ENCODE results near the gene ZSCAN5B. TPM values are rescaled to one million over a fixed set of nuclear protein-coding genes. Genes with fewer than 3 reads are reported as not detected.
"Not testable (repeated sequence)": the region's sequence is repeated elsewhere in the genome, so short reads cannot be mapped to it uniquely, and the experiment has no call there.

The ZSCAN5B gene
- polyA plus RNA-seq, 4 donors = 0.06 TPM; not detected in 3

- Histone ChIP-seq H3K36me3 (ENCODE audit: control insufficient read depth in 3 of 3, insufficient read depth in 2 of 3, low read depth in 1 of 3, low read length in 3 of 3) (no peaks in the 10 kb centered on the region), H3K4me1 (ENCODE audit: control insufficient read depth in 3 of 3, insufficient read depth in 2 of 3, low read depth in 1 of 3, low read length in 2 of 3) (no peaks in the 10 kb centered on the region), H3K27me3 (ENCODE audit: control insufficient read depth in 3 of 3, insufficient read depth in 3 of 3, low read length in 3 of 3) (peaks cover 0 to 5% (median 0%) of the 10 kb centered on the region in 3 donors), H3K4me3 (ENCODE audit: low read depth in 1 of 3, low read length in 3 of 3) (no peak overlapping the region), H3K9me3 (ENCODE audit: control insufficient read depth in 2 of 2, insufficient read depth in 1 of 2, low read depth in 1 of 2, low read length in 1 of 2) (no peaks in the 10 kb centered on the region), H3K27ac (ENCODE audit: low read depth in 1 of 3, low read length in 2 of 3) (no peak overlapping the region)
- DNase-seq (peak in 1 of 2 donors; percentile 15), FAIRE-seq (no peak)
- WGBS, 3 donors = 8 to 23% (median 19%) methylated on average over 72 to 79 of the region's 79 CpGs
Observed at GRCh38 chr19:56217039-56217949, 19.7 kb upstream of the ZSCAN5B start.

- H3K4me3 ChIP-seq (ENCODE audit: low read depth in 1 of 3, low read length in 3 of 3) = no peak overlapping the region
- FAIRE-seq = no peak
- H3K27me3 ChIP-seq (ENCODE audit: control insufficient read depth in 3 of 3, insufficient read depth in 3 of 3, low read length in 3 of 3) = no peaks in the 10 kb centered on the region
- no peak overlapping the region for H3K27ac ChIP-seq (ENCODE audit: low read depth in 1 of 3, low read length in 2 of 3)
- 61 to 67% (median 67%) methylated on average over 4 of the region's 4 CpGs for WGBS, 3 donors
- H3K36me3 ChIP-seq (ENCODE audit: control insufficient read depth in 3 of 3, insufficient read depth in 2 of 3, low read depth in 1 of 3, low read length in 3 of 3) = no peaks in the 10 kb centered on the region
- H3K9me3 ChIP-seq (ENCODE audit: control insufficient read depth in 2 of 2, insufficient read depth in 1 of 2, low read depth in 1 of 2, low read length in 1 of 2) = no peaks in the 10 kb centered on the region
- no peak for DNase-seq
- no peaks in the 10 kb centered on the region for H3K4me1 ChIP-seq (ENCODE audit: control insufficient read depth in 3 of 3, insufficient read depth in 2 of 3, low read depth in 1 of 3, low read length in 2 of 3)
Observed at GRCh38 chr19:56211718-56212117, 14.1 kb upstream of the ZSCAN5B start.

GRCh38 chr19:56210036-56210435 is 12.5 kb upstream of the ZSCAN5B start:
- H3K36me3 ChIP-seq (ENCODE audit: control insufficient read depth in 3 of 3, insufficient read depth in 2 of 3, low read depth in 1 of 3, low read length in 3 of 3); H3K4me3 ChIP-seq (ENCODE audit: low read depth in 1 of 3, low read length in 3 of 3); H3K27me3 ChIP-seq (ENCODE audit: control insufficient read depth in 3 of 3, insufficient read depth in 3 of 3, low read length in 3 of 3); FAIRE-seq; H3K9me3 ChIP-seq (ENCODE audit: control insufficient read depth in 2 of 2, insufficient read depth in 1 of 2, low read depth in 1 of 2, low read length in 1 of 2); H3K4me1 ChIP-seq (ENCODE audit: control insufficient read depth in 3 of 3, insufficient read depth in 2 of 3, low read depth in 1 of 3, low read length in 2 of 3); H3K27ac ChIP-seq (ENCODE audit: low read depth in 1 of 3, low read length in 2 of 3); DNase-seq: not testable (repeated sequence)
- 84 to 90% (median 86%) methylated on average over 9 of the region's 9 CpGs for WGBS, 3 donors

GRCh38 chr19:56209091-56209490 is 11.5 kb upstream of the ZSCAN5B start:
- no peaks in the 10 kb centered on the region for H3K9me3 ChIP-seq (ENCODE audit: control insufficient read depth in 2 of 2, insufficient read depth in 1 of 2, low read depth in 1 of 2, low read length in 1 of 2)
- 87 to 92% (median 90%) methylated on average over 12 of the region's 12 CpGs for WGBS, 3 donors
- FAIRE-seq (no peak), DNase-seq (no peak)
- H3K4me3 ChIP-seq (ENCODE audit: low read depth in 1 of 3, low read length in 3 of 3) = no peak overlapping the region
- H3K27me3 ChIP-seq (ENCODE audit: control insufficient read depth in 3 of 3, insufficient read depth in 3 of 3, low read length in 3 of 3) = no peaks in the 10 kb centered on the region
- H3K4me1 ChIP-seq (ENCODE audit: control insufficient read depth in 3 of 3, insufficient read depth in 2 of 3, low read depth in 1 of 3, low read length in 2 of 3) = no peaks in the 10 kb centered on the region
- H3K27ac ChIP-seq (ENCODE audit: low read depth in 1 of 3, low read length in 2 of 3) = no peak overlapping the region
- H3K36me3 ChIP-seq (ENCODE audit: control insufficient read depth in 3 of 3, insufficient read depth in 2 of 3, low read depth in 1 of 3, low read length in 3 of 3) = no peaks in the 10 kb centered on the region

GRCh38 chr19:56207581-56207980 is 10.0 kb upstream of the ZSCAN5B start:
- 79 to 95% (median 89%) methylated on average over 4 to 5 of the region's 5 CpGs for WGBS, 3 donors
- not testable (repeated sequence) for H3K27ac ChIP-seq (ENCODE audit: low read depth in 1 of 3, low read length in 2 of 3); H3K4me1 ChIP-seq (ENCODE audit: control insufficient read depth in 3 of 3, insufficient read depth in 2 of 3, low read depth in 1 of 3, low read length in 2 of 3); H3K9me3 ChIP-seq (ENCODE audit: control insufficient read depth in 2 of 2, insufficient read depth in 1 of 2, low read depth in 1 of 2, low read length in 1 of 2); FAIRE-seq; H3K36me3 ChIP-seq (ENCODE audit: control insufficient read depth in 3 of 3, insufficient read depth in 2 of 3, low read depth in 1 of 3, low read length in 3 of 3); H3K27me3 ChIP-seq (ENCODE audit: control insufficient read depth in 3 of 3, insufficient read depth in 3 of 3, low read length in 3 of 3); H3K4me3 ChIP-seq (ENCODE audit: low read depth in 1 of 3, low read length in 3 of 3); DNase-seq

- no peaks in the 10 kb centered on the region for H3K27me3 ChIP-seq (ENCODE audit: control insufficient read depth in 3 of 3, insufficient read depth in 3 of 3, low read length in 3 of 3)
- no peaks in the 10 kb centered on the region for H3K4me1 ChIP-seq (ENCODE audit: control insufficient read depth in 3 of 3, insufficient read depth in 2 of 3, low read depth in 1 of 3, low read length in 2 of 3)
- H3K9me3 ChIP-seq (ENCODE audit: control insufficient read depth in 2 of 2, insufficient read depth in 1 of 2, low read depth in 1 of 2, low read length in 1 of 2) = no peaks in the 10 kb centered on the region
- no peak within 1 kb of the TSS for H3K27ac ChIP-seq (ENCODE audit: low read depth in 1 of 3, low read length in 2 of 3)
- DNase-seq (no peak), FAIRE-seq (no peak)
- H3K36me3 ChIP-seq (ENCODE audit: control insufficient read depth in 3 of 3, insufficient read depth in 2 of 3, low read depth in 1 of 3, low read length in 3 of 3) = no peaks in the 10 kb centered on the region
- no peak within 1 kb of the TSS for H3K4me3 ChIP-seq (ENCODE audit: low read depth in 1 of 3, low read length in 3 of 3)
- WGBS, 3 donors = 55 to 62% (median 57%) methylated on average over 3 of the region's 3 CpGs
Observed at GRCh38 chr19:56201973-56202372, 4.4 kb upstream of the ZSCAN5B start, which contains the start of gene ZSCAN5C. TSS of gene ZSCAN5C (plus strand) at chr19:56202273. CDS start at chr19:56205914, 3,641 bp downstream.

- 44 to 70% (median 45%) methylated on average over 7 of the region's 7 CpGs for WGBS, 3 donors
- no peaks in the 10 kb centered on the region for H3K27me3 ChIP-seq (ENCODE audit: control insufficient read depth in 3 of 3, insufficient read depth in 3 of 3, low read length in 3 of 3)
- no peak for FAIRE-seq
- no peak for DNase-seq
- no peaks in the 10 kb centered on the region for H3K4me1 ChIP-seq (ENCODE audit: control insufficient read depth in 3 of 3, insufficient read depth in 2 of 3, low read depth in 1 of 3, low read length in 2 of 3)
- no peaks in the 10 kb centered on the region for H3K9me3 ChIP-seq (ENCODE audit: control insufficient read depth in 2 of 2, insufficient read depth in 1 of 2, low read depth in 1 of 2, low read length in 1 of 2)
- no peaks in the 10 kb centered on the region for H3K36me3 ChIP-seq (ENCODE audit: control insufficient read depth in 3 of 3, insufficient read depth in 2 of 3, low read depth in 1 of 3, low read length in 3 of 3)
- H3K4me3 ChIP-seq (ENCODE audit: low read depth in 1 of 3, low read length in 3 of 3) = no peak overlapping the region
- H3K27ac ChIP-seq (ENCODE audit: low read depth in 1 of 3, low read length in 2 of 3) = no peak overlapping the region
Observed at GRCh38 chr19:56199687-56200086, 2.1 kb upstream of the ZSCAN5B start.

GRCh38 chr19:56193981-56194640 is 3.5 kb downstream of the ZSCAN5B start:
- FAIRE-seq (no peak), DNase-seq (no peak)
- Histone ChIP-seq H3K4me3 (ENCODE audit: low read depth in 1 of 3, low read length in 3 of 3) (no peak overlapping the region), H3K9me3 (ENCODE audit: control insufficient read depth in 2 of 2, insufficient read depth in 1 of 2, low read depth in 1 of 2, low read length in 1 of 2) (no peaks in the 10 kb centered on the region), H3K27ac (ENCODE audit: low read depth in 1 of 3, low read length in 2 of 3) (no peak overlapping the region), H3K36me3 (ENCODE audit: control insufficient read depth in 3 of 3, insufficient read depth in 2 of 3, low read depth in 1 of 3, low read length in 3 of 3) (no peaks in the 10 kb centered on the region), H3K4me1 (ENCODE audit: control insufficient read depth in 3 of 3, insufficient read depth in 2 of 3, low read depth in 1 of 3, low read length in 2 of 3) (no peaks in the 10 kb centered on the region), H3K27me3 (ENCODE audit: control insufficient read depth in 3 of 3, insufficient read depth in 3 of 3, low read length in 3 of 3) (no peaks in the 10 kb centered on the region)
- 84 to 90% (median 86%) methylated on average over 12 of the region's 12 CpGs for WGBS, 3 donors
